ENCODE results near the gene SCFD2.

GRCh38 chr4:52932591-52933470, 433.0 kb downstream of the SCFD2 start:
- TF ChIP-seq, protein P1, sequence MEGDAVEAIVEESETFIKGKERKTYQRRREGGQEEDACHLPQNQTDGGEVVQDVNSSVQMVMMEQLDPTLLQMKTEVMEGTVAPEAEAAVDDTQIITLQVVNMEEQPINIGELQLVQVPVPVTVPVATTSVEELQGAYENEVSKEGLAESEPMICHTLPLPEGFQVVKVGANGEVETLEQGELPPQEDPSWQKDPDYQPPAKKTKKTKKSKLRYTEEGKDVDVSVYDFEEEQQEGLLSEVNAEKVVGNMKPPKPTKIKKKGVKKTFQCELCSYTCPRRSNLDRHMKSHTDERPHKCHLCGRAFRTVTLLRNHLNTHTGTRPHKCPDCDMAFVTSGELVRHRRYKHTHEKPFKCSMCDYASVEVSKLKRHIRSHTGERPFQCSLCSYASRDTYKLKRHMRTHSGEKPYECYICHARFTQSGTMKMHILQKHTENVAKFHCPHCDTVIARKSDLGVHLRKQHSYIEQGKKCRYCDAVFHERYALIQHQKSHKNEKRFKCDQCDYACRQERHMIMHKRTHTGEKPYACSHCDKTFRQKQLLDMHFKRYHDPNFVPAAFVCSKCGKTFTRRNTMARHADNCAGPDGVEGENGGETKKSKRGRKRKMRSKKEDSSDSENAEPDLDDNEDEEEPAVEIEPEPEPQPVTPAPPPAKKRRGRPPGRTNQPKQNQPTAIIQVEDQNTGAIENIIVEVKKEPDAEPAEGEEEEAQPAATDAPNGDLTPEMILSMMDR (conservative IDR thresholded peaks at IDR 0.05; ENCODE audit: low read depth, low read length) = no peak
- TF ChIP-seq EZH2 (IDR thresholded peaks at IDR 0.05; ENCODE audit: low read length, unreplicated experiment) = no peak

Data from PC-3 (cell line).